Measurements from ENCODE around the gene ARHGAP10.

DNA sequence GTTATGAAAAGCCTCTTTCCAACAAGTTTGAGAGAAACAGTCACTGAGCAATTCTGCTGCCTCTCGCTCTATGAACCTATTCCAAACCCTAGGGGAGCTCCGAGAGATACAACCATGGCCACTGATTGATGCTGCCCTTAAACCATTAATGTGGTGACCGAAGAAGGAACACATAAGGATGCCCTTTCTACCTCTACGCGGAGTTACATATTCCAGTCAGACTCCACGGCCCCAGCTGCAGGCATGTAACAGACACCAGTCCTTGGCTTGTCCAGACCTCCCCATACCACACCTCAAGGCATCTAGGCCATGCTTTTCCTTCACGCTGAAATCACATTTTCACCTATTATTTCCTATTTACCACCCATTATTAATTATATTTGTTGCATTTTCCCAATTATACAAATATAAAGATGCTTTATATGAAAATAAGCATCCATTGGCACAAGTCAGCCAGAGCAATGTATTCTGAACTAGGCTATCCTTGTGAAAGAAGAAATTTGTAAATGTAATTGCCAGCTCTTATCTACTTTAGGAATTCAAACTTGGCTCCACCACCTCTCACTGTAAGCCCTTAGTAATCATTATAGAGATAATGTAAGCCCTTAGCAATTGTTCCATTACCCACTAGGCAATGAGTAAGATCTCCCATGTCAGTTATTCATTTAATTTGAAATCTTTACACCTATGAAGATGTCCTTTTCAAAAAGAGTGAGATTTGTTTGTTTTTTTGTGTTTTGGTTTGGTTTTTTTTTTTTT is 371.9 kb downstream of the ARHGAP10 start:
- TF ChIP-seq EZH2phosphoT487 (IDR thresholded peaks at IDR 0.05; ENCODE audit: low read length) (no peak), EZH2 (optimal IDR thresholded peaks at IDR 0.05; ENCODE audit: low read depth, low read length) (no peak)
- TF ChIP-seq, protein P1, sequence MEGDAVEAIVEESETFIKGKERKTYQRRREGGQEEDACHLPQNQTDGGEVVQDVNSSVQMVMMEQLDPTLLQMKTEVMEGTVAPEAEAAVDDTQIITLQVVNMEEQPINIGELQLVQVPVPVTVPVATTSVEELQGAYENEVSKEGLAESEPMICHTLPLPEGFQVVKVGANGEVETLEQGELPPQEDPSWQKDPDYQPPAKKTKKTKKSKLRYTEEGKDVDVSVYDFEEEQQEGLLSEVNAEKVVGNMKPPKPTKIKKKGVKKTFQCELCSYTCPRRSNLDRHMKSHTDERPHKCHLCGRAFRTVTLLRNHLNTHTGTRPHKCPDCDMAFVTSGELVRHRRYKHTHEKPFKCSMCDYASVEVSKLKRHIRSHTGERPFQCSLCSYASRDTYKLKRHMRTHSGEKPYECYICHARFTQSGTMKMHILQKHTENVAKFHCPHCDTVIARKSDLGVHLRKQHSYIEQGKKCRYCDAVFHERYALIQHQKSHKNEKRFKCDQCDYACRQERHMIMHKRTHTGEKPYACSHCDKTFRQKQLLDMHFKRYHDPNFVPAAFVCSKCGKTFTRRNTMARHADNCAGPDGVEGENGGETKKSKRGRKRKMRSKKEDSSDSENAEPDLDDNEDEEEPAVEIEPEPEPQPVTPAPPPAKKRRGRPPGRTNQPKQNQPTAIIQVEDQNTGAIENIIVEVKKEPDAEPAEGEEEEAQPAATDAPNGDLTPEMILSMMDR (IDR thresholded peaks at IDR 0.05; ENCODE audit: low read length): no peak

Data from MM.1S (cell line).